Measurements from ENCODE around the gene HHAT. TPM values are rescaled to one million over a fixed set of nuclear protein-coding genes. Genes with fewer than 3 reads are reported as not detected.

HHAT gene
- total and polyA plus RNA-seq, 2 donors (not counting 3 experiments of a cell fraction or from before 2014, with no cell fraction given): 2.4 to 4.3 TPM

DNA sequence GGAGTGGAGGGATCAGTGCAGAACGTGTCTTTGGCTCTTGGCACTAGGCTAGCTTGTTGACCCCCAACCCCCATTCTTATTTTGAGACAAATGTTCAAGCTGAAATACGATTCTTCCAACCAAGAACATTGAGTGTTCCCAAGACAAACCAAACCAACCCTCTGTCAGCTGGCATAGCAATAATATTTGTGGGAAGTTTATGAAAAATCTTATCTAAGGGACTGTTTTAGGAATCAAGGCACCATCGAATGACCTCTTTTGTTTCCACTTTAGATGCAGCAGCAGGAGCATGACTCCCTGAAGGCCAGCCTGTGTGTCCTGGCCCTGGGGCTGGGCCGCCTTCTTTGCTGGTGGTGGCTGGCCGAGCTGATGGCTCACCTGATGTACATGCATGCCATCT, 89.2 kb downstream of the HHAT start:
- no peak overlapping the region for H3K9ac ChIP-seq (replicated peaks; ENCODE audit: extremely low read depth, insufficient read depth, low read length)
- intact Hi-C loops (cut with micrococcal nuclease) (no loop called here), dilution Hi-C loops (cut with MboI; ENCODE audit: extremely low pct_ligation_motif_present, low sequenced_read_pairs) (no loop called here)
- no peaks in the 10 kb centered on the region for H3K4me1 ChIP-seq (ENCODE audit: control insufficient read depth, extremely low read depth, insufficient read depth, low read length)
- no peak overlapping the region for H3K4me2 ChIP-seq (ENCODE audit: insufficient read depth, low read length)
- no peak overlapping the region for H3K4me3 ChIP-seq (replicated peaks in 1 of 3; ENCODE audit: insufficient read depth in 1 of 3, low read depth in 1 of 3, low read length in 3 of 3)
- TF ChIP-seq GATA2 (IDR thresholded peaks at IDR 0.05; ENCODE audit: insufficient read depth, insufficient read length, low read depth, low read length) (no peak), POLR2AphosphoS5 (IDR thresholded peaks at IDR 0.05; ENCODE audit: insufficient read depth, low read depth, low read length) (no peak), JUN (IDR thresholded peaks at IDR 0.05; ENCODE audit: borderline replicate concordance, insufficient read depth, insufficient read length, low read depth) (no peak), MYC (IDR thresholded peaks at IDR 0.05; ENCODE audit: low read depth, low read length) (no peak)
- TF ChIP-seq, protein P1, sequence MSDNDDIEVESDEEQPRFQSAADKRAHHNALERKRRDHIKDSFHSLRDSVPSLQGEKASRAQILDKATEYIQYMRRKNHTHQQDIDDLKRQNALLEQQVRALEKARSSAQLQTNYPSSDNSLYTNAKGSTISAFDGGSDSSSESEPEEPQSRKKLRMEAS (IDR thresholded peaks at IDR 0.05; ENCODE audit: insufficient read depth, insufficient read length): no peak
- no peaks in the 10 kb centered on the region for H3K79me2 ChIP-seq (ENCODE audit: control insufficient read depth, insufficient read depth, low read length)
- no TSS peak for BruUV-seq (replicated peaks)
- H4K20me1 ChIP-seq (replicated peaks; ENCODE audit: control insufficient read depth, extremely low read depth, insufficient read depth, low read length): no peaks in the 10 kb centered on the region
- FAIRE-seq (no peak), DNase-seq (ENCODE audit: low read depth, low spot score) (no peak)
- no peak overlapping the region for H3K27ac ChIP-seq (ENCODE audit: insufficient read depth, low read depth, low read length)
- ChIA-PET CTCF (interaction anchor here (2.4 kb wide), 1 partner anchor 11 kb away, joined by 8 read pairs; no protein-coding TSS in a partner anchor), POLR2A (no interaction called here)
- H2AFZ ChIP-seq (ENCODE audit: low read depth, low read length): no peak overlapping the region
- H3K36me3 ChIP-seq (ENCODE audit: control insufficient read depth in 2 of 2, extremely low read depth in 1 of 2, insufficient read depth in 2 of 2, low read length in 2 of 2): no peaks in the 10 kb centered on the region
- no peaks in the 10 kb centered on the region for H3K9me1 ChIP-seq (replicated peaks; ENCODE audit: control insufficient read depth, extremely low read depth, insufficient read depth, low read length)
- H3K9me3 ChIP-seq (replicated peaks; ENCODE audit: control insufficient read depth, insufficient read depth, low read length): no peaks in the 10 kb centered on the region
- H3K27me3 ChIP-seq (ENCODE audit: control insufficient read depth in 2 of 2, insufficient read depth in 2 of 2, low read length in 2 of 2): no peaks in the 10 kb centered on the region

- H4K20me1 ChIP-seq (replicated peaks; ENCODE audit: control insufficient read depth, extremely low read depth, insufficient read depth, low read length): no peaks in the 10 kb centered on the region
- dilution Hi-C loops (cut with MboI; ENCODE audit: extremely low pct_ligation_motif_present, low sequenced_read_pairs): no loop called here
- no peak overlapping the region for H3K27ac ChIP-seq (ENCODE audit: insufficient read depth, low read depth, low read length)
- no peak overlapping the region for H3K9ac ChIP-seq (replicated peaks; ENCODE audit: extremely low read depth, insufficient read depth, low read length)
- H3K4me1 ChIP-seq (ENCODE audit: control insufficient read depth, extremely low read depth, insufficient read depth, low read length): no peaks in the 10 kb centered on the region
- no peak overlapping the region for H3K4me2 ChIP-seq (ENCODE audit: insufficient read depth, low read length)
- H3K4me3 ChIP-seq (replicated peaks in 1 of 3; ENCODE audit: insufficient read depth in 1 of 3, low read depth in 1 of 3, low read length in 3 of 3): no peak overlapping the region
- no peaks in the 10 kb centered on the region for H3K36me3 ChIP-seq (ENCODE audit: control insufficient read depth in 2 of 2, extremely low read depth in 1 of 2, insufficient read depth in 2 of 2, low read length in 2 of 2)
- TF ChIP-seq FOS (IDR thresholded peaks at IDR 0.05; ENCODE audit: borderline replicate concordance, insufficient read depth, low read length) (no peak), MYC (IDR thresholded peaks at IDR 0.05; ENCODE audit: low read depth, low read length) (no peak), GATA2 (IDR thresholded peaks at IDR 0.05; ENCODE audit: insufficient read depth, insufficient read length, low read depth, low read length) (no peak), CTCF (IDR thresholded peaks at IDR 0.05; ENCODE audit: extremely low read depth in 1 of 2, insufficient read depth in 1 of 2, low read depth in 1 of 2, low read length in 2 of 2) (no peak), POLR2AphosphoS5 (IDR thresholded peaks at IDR 0.05; ENCODE audit: insufficient read depth, low read depth, low read length) (no peak), EZH2 (IDR thresholded peaks at IDR 0.05; ENCODE audit: borderline replicate concordance, low read depth, low read length, severe bottlenecking) (no peak), POLR2A (IDR thresholded peaks at IDR 0.05; ENCODE audit: low read depth, low read length) (no peak), JUN (IDR thresholded peaks at IDR 0.05; ENCODE audit: borderline replicate concordance, insufficient read depth, insufficient read length, low read depth) (no peak)
- TF ChIP-seq, protein P1 (IDR thresholded peaks at IDR 0.05; ENCODE audit: insufficient read depth, insufficient read length): no peak
- CTCF ChIA-PET: interaction anchor here (1.2 to 1.5 kb wide), 2 partner anchors 12 to 29 kb away, joined by 4 read pairs; no protein-coding TSS in a partner anchor
- no peaks in the 10 kb centered on the region for H3K9me3 ChIP-seq (replicated peaks; ENCODE audit: control insufficient read depth, insufficient read depth, low read length)
- DNase-seq (ENCODE audit: low read depth, low spot score) (no peak), FAIRE-seq (no peak)
- intact Hi-C loops (cut with micrococcal nuclease): no loop called here
- POLR2A ChIA-PET: no interaction called here
- no peaks in the 10 kb centered on the region for H3K9me1 ChIP-seq (replicated peaks; ENCODE audit: control insufficient read depth, extremely low read depth, insufficient read depth, low read length)
- H3K27me3 ChIP-seq (ENCODE audit: control insufficient read depth in 2 of 2, insufficient read depth in 2 of 2, low read length in 2 of 2): no peaks in the 10 kb centered on the region
- BruUV-seq (replicated peaks): no TSS peak
- H3K79me2 ChIP-seq (ENCODE audit: control insufficient read depth, insufficient read depth, low read length): no peaks in the 10 kb centered on the region
- no peak overlapping the region for H2AFZ ChIP-seq (ENCODE audit: low read depth, low read length)
Observed at GRCh38 chr1:210418863-210419650, 90.4 kb downstream of the HHAT start.
